Choroid plexus epithelial cell (primary cell): ENCODE results near the gene SLC2A4.
"Not testable (repeated sequence)": the region's sequence is repeated elsewhere in the genome, so short reads cannot be mapped to it uniquely, and the experiment has no call there.

Experiments used
- DNase-seq: peaks from one replicate; pipeline ENCODE4 v3.0.0-alpha.2; 2010; ENCODE audit warnings: low read depth
- H3K4me3 ChIP-seq: 2 replicates; pipeline ENCODE4 v1.5.1; 2011; ENCODE audit warnings: low read depth, mild to moderate bottlenecking, control low read depth, low read length, moderate library complexity
- CTCF ChIP-seq: conservative IDR thresholded peaks from 2 replicates; pipeline ENCODE4 v1.5.1; 2011; ENCODE audit warnings: low read depth, mild to moderate bottlenecking, control low read depth, inconsistent platforms, low read length, moderate library complexity

The SLC2A4 gene

GRCh38 chr17:7328009-7328408 is 46.5 kb downstream of the SLC2A4 start:
- H3K4me3 ChIP-seq: no peak overlapping the region
- no peak for DNase-seq
- TF ChIP-seq CTCF: no peak

GRCh38 chr17:7328840-7329373 is 47.4 kb downstream of the SLC2A4 start, which contains the start of gene NEURL4:
Gene NEURL4 (minus strand): TSS chr17:7329335. CDS start chr17:7329312, 23 bp downstream.
- no peak for DNase-seq
- peak; percentile 19 for TF ChIP-seq CTCF
- H3K4me3 ChIP-seq: peak within 1 kb of the TSS; percentile 90

- peak; percentile 99 for DNase-seq
- H3K4me3 ChIP-seq: peak overlapping the region; percentile 90
- TF ChIP-seq CTCF: peak; percentile 8
Observed at GRCh38 chr17:7329374-7329996, 48.0 kb downstream of the SLC2A4 start.

GRCh38 chr17:7329997-7330637 is 48.6 kb downstream of the SLC2A4 start:
- no peak for TF ChIP-seq CTCF
- H3K4me3 ChIP-seq: peak overlapping the region; percentile 90
- DNase-seq: peak; percentile 82

GRCh38 chr17:7330638-7331015 is 49.1 kb downstream of the SLC2A4 start:
- no peak for TF ChIP-seq CTCF
- DNase-seq: no peak

GRCh38 chr17:7332111-7332510 is 50.6 kb downstream of the SLC2A4 start:
- DNase-seq: no peak
- no peak for TF ChIP-seq CTCF
- no peak overlapping the region for H3K4me3 ChIP-seq

More at GRCh38 chr17:7330638-7331015, 49.1 kb downstream of the SLC2A4 start:
- H3K4me3 ChIP-seq: peak overlapping the region; percentile 90

GRCh38 chr17:7332600-7333069 is 51.1 kb downstream of the SLC2A4 start:
- DNase-seq, H3K4me3 ChIP-seq: not testable (repeated sequence)
